HG03442 (cell line): ENCODE results near the gene DBH.

Source experiments
- ATAC-seq: cut with Tn5 transposase; IDR thresholded peaks from one replicate; pipeline ENCODE4 v1.9.1; 2021; ENCODE audit warnings: mild to moderate bottlenecking, moderate library complexity; ENCODE audit not compliant: unreplicated experiment

The DBH gene

DNA sequence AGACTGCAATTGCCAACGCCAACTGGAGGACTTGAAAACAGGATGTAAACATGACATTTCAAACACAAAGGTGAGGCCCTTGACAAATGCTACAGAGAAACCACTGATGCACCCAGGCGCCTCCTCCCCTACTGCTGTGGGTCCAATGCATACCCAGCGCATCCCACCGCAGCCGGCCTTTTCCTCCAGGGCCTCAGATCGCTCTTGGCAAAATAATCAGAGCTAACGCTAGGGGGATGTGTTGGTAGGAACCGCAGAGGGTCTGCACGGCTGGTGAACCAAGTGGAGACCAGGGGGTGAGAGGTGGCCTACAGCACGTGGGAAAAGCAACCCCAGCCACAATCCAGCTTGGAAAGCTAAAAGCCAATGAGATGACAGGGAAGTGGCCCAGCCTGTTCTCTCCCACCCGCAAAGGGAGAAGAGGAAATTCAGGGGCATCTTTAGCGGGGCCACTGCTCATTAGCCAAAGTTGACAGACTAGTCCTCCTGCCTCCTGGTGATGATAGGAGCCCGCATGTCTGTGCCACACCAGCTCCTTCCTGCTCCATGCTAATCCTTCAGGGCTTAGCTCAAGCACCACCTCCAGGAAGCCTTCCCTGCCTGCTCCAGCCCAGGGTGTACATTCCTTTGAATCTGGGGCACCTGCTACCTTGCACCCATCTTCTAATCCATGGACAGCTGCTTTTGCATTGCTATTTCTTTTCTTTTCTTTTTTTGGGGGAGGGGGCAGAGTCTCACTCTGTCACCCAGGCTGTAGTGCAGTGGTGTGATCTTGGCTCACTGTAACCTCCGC lies 32.8 kb upstream of the DBH start:
- ATAC-seq = no peak

DNA sequence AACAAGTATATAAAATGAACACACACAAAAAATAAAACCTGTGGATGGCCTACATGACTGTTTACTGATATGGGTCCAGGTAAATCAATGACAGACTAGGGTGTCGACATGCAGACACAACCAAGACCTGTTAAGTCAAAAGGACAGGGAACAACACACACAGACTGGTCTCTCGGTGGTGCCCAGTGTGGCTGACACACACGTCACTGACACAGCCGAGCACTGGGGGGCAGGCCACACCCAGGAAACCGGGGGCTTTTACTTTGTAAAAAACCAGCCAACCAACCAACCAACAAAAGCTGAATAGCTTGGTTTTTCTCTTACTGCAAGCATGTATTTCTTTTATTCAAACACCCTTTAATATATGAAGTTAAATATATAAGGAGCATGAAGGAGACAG lies 31.9 kb upstream of the DBH start:
- ATAC-seq = no peak

DNA sequence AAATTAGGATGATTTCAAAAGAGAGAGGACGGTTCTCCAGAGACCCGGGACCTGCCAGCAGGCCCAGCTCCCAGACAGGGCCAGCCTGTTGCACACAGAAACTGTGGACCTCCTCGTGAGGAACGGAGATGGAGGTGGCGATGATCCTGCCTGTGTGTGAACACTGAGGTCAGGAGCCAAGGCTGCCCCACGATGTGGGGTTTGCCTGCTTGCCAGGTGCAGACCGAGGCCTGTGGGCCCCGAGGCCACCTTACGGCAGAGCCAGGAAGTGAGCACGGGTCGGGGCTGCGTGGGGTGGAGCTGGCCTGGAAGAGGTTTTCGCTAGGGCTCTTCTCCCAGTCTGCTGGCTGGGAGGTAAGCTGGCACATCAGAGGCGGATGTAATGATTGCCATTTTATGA lies 31.3 kb upstream of the DBH start:
- no peak for ATAC-seq

GRCh38 chr9:133605446-133605845 lies 30.7 kb upstream of the DBH start:
- no peak for ATAC-seq

- ATAC-seq = no peak
Observed at GRCh38 chr9:133605856-133606707, 30.1 kb upstream of the DBH start.

DNA sequence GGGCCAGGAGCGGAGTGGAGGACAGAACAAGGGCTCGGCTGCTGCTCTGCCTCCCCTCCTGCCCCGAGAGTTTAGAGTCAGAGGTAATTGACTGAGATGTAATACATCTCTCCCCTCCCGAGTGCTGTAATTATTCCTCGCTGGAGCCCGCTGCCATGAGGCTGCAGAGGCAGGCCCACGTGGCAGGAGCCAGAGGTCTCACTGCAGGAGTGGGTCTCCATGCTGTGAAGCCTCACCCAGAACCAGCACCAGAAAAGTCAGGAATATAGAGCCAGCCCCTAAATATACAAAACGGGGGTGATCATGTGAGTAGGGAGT lies 29.5 kb upstream of the DBH start:
- ATAC-seq = no peak

DNA sequence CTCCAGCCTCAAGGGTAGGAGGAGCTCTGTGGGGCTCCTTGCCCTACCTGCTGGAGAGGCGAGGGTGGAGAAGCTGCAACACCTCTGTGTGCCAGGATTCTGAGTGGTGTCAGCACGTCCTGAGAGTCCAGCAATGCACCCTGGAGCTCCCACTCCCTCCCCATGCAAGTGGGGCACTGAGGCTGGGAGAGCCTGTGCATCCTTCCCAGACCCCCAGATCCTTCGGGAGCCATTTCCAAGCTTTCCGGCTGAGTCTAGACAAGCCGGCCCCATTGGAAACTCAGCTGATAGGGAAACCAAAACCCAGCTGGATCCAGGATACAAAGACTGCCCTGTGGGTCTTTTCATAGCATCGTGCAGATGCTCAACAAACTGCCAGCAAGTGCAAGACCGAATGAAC lies 28.8 kb upstream of the DBH start:
- no peak for ATAC-seq

- no peak for ATAC-seq
Observed at GRCh38 chr9:133607976-133608375, 28.2 kb upstream of the DBH start.

DNA sequence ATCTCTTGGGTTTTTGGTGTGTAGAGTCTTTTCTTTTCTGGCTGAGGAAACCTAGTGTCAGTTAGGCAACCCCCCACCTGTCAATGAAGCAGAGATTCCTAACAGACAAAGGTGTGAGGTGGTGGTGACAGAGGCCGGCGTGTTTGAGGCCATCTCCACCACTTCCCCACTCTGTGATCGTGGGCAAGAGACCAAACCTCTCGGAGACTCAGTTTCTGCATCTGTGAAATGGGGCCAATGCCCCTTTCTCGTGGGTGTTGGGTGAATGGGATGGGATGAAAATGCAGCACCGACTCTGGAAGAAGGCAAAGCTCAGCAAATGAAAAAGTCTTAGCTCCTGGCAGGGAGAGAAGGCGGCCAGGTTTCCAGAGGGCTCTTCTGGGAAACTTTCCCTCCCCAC lies 27.8 kb upstream of the DBH start:
- ATAC-seq = no peak

DNA sequence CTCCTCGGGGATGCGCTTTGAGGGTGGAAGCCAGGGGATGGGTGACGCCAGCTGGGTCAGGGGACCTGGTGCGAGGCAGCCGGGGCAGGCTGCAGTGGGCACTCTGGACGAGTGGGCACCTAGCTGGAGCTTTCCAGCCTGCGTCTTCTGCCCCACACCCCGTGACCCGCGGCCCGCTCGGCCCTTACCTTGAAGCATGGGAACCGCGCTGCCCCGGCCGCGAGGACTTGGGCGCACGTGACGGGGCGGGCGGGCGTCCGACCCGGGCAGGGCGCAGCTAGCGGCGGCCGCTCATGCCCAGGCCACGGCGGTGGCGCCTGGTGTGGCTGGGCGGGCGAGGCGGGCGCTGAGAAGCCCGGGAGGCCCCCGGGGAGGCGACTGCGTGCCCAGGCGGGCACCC lies 27.3 kb upstream of the DBH start:
- ATAC-seq = no peak

- ATAC-seq = no peak
Observed at GRCh38 chr9:133609311-133610098, 26.7 kb upstream of the DBH start, which contains the start of gene FAM163B. Gene FAM163B, minus strand, starts transcription at chr9:133609389. Its CDS starts 29,166 bp downstream, at chr9:133580223.

GRCh38 chr9:133610845-133611244 lies 25.3 kb upstream of the DBH start:
- no peak for ATAC-seq

GRCh38 chr9:133612051-133612450 lies 24.1 kb upstream of the DBH start:
- no peak for ATAC-seq

DNA sequence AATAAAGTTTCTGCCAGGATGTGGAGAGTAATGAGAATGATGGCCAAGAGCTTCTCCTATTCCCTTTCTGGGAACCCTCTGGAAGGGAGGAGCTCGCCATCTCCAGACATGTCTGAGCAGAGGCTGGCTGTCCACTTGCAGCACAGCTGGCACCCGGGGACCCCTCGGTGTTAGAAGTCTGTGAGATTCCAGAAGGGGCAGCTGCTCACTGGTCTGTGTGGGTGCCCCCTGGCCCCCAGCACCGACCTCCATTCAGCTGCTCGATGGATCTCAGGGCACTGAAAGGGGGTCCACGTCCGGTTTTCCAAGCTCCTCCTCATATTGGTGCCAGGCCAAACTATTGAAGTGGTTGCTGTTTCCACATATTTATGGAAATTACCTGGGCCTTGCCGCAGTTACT lies 23.3 kb upstream of the DBH start:
- no peak for ATAC-seq

- no peak for ATAC-seq
Observed at GRCh38 chr9:133613432-133613831, 22.7 kb upstream of the DBH start.

DNA sequence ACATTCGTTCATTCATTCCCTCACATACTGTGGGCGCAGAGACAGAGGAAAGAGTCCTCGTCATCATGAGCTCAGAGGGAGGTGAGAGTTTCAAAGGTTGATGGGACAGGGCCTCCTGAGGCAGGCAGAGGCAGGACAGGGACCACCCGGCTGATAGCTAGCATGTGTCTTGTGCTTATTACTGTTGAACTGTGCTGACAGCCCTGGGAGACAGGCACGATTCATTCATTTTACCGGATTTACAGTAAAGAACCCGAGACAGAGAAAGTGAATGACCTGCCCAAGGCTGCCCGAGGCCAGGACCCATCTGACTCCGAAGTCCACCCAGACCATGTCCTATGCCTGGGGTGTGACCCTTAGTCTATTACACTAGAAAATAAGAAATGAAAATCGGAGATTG lies 22.1 kb upstream of the DBH start:
- no peak for ATAC-seq

DNA sequence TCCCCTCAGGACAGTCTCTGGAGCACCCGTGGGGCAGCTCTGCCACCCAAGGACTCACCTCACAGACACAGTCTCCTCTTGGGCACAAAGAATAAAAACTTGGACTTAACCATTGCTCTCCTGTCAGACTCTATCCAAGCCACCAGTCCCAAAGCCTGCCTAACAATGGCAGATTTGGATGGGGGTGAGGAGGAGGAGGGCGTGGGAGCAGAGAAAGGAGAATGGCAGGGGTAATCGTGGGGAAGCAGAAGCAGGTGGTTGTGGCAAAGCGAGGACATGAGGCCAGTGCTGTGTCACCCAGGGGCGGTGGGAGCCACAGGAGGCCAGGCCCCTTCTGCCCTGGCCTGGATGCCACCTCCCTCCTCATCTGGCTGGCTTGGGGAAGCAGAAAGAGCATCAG lies 21.5 kb upstream of the DBH start:
- no peak for ATAC-seq

DNA sequence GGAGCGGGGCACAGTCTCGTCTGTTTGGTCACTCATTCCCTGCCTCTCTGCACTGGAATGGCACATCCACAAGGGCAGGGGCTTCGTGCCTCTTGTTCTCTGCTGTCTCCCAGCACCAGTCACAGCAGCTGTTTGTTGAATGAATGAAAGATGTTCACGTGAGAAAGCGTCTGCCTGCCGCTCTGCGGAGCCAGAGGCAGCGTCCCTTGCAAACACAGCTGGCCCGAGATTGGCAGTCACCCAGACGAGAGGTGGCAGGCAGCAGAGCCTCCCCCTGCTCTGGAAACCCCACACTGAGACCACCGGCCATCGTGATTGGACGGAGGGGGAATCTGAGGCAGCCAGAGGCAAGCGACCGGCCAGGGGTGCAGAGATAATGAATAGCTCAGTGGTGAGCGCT lies 21.0 kb upstream of the DBH start:
- ATAC-seq = no peak

- ATAC-seq = no peak
Observed at GRCh38 chr9:133615606-133616188, 20.5 kb upstream of the DBH start.

GRCh38 chr9:133616643-133617405 lies 19.3 kb upstream of the DBH start:
- no peak for ATAC-seq
